ENCODE data around the gene PRKG1. TPM values are rescaled to one million over a fixed set of nuclear protein-coding genes. Genes with fewer than 3 reads are reported as not detected.
A peak's percentile ranks its signal among the peaks of the same experiment; 100 is the strongest.

The PRKG1 gene
- total and polyA plus RNA-seq, 4 donors = 0.46 to 5.1 (median 1.5) TPM

DNA sequence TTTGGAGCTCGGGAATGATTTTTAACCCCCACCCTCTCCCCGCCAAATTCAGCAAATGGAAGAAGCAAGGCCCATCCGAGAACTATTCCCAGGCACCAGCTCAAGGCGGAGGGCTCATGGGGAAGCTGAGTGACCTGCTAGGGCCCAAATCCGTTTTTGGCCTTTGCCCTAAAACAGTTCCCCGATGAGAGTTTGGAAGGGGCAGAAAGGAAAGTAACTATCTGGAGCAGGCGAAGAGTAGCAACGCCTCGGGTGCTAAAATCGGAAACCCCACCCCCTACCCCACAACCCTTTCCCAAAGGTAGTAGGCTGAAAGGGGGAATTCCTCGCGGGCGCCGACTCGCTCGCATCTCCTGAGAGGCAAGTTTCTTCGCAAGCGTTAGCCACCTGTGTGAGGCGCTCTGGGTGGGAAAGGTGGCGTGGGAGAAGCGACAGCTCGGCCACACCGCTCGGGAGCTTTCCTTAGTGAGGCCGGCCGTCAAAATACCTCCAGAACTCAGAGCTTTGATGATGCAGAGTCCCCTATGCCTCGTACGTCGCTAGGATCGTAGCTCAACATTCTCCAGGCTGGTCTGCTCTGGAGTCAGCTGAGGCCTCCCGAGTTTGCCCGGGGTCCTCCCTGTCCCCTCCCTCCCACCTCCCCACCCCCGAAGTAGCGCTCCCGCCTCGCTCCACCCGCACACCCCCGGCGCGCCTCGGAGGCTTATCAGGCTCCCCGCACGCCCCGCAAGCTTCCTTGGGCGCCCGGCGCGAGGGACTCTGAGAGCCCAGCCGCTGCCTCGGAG is 642 bp upstream of the PRKG1 start:
- no peak for DNase-seq (ENCODE audit: low spot score)
- H3K4me1 ChIP-seq (ENCODE audit: control insufficient read depth in 4 of 4, insufficient read depth in 4 of 4, low read length in 3 of 4) = peaks cover 5 to 19% (median 15%) of the 10 kb centered on the region in 4 donors
- H3K9ac ChIP-seq (ENCODE audit: low read depth in 1 of 2, low read length in 2 of 2) = no peak overlapping the region
- peak overlapping the region in 2 of 3 donors; percentile 50 to 66 for H3K4me3 ChIP-seq (ENCODE audit: low read depth in 1 of 3, low read length in 3 of 3)
- 5% methylated on average over 50 of the region's 50 CpGs for WGBS
- H3K9me3 ChIP-seq (ENCODE audit: control insufficient read depth in 4 of 4, low read length in 3 of 4) = no peaks in the 10 kb centered on the region
- no peaks in the 10 kb centered on the region for H3K36me3 ChIP-seq (ENCODE audit: control insufficient read depth in 4 of 4, insufficient read depth in 3 of 4, low read depth in 1 of 4, low read length in 3 of 4)
- TF ChIP-seq GABPA (IDR thresholded peaks at IDR 0.05 in 1 of 2, conservative IDR thresholded peaks at IDR 0.05 in 1 of 2) (no peak), NR2F2 (IDR thresholded peaks at IDR 0.05) (no peak), HNF4G (IDR thresholded peaks at IDR 0.05) (no peak), RAD21 (IDR thresholded peaks at IDR 0.05) (no peak), JUND (IDR thresholded peaks at IDR 0.05) (no peak), FOXA2 (IDR thresholded peaks at IDR 0.05) (no peak), RXRA (IDR thresholded peaks at IDR 0.05) (no peak), TAF1 (conservative IDR thresholded peaks at IDR 0.05) (no peak), SP1 (IDR thresholded peaks at IDR 0.05) (no peak)
- TF ChIP-seq, protein P1, sequence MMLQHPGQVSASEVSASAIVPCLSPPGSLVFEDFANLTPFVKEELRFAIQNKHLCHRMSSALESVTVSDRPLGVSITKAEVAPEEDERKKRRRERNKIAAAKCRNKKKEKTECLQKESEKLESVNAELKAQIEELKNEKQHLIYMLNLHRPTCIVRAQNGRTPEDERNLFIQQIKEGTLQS (IDR thresholded peaks at IDR 0.05) = no peak
- TF ChIP-seq, protein P2, sequence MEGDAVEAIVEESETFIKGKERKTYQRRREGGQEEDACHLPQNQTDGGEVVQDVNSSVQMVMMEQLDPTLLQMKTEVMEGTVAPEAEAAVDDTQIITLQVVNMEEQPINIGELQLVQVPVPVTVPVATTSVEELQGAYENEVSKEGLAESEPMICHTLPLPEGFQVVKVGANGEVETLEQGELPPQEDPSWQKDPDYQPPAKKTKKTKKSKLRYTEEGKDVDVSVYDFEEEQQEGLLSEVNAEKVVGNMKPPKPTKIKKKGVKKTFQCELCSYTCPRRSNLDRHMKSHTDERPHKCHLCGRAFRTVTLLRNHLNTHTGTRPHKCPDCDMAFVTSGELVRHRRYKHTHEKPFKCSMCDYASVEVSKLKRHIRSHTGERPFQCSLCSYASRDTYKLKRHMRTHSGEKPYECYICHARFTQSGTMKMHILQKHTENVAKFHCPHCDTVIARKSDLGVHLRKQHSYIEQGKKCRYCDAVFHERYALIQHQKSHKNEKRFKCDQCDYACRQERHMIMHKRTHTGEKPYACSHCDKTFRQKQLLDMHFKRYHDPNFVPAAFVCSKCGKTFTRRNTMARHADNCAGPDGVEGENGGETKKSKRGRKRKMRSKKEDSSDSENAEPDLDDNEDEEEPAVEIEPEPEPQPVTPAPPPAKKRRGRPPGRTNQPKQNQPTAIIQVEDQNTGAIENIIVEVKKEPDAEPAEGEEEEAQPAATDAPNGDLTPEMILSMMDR (IDR thresholded peaks at IDR 0.05; ENCODE audit: low read depth, low read length, missing input control) = no peak
- H3K27me3 ChIP-seq (ENCODE audit: control insufficient read depth in 4 of 4, insufficient read depth in 4 of 4, low read length in 3 of 4) = peaks cover 0 to 5% (median 2%) of the 10 kb centered on the region in 4 donors
- peak overlapping the region in 1 of 2 donors; percentile 19 for H3K27ac ChIP-seq (ENCODE audit: low read depth in 1 of 2, low read length in 2 of 2)

DNA sequence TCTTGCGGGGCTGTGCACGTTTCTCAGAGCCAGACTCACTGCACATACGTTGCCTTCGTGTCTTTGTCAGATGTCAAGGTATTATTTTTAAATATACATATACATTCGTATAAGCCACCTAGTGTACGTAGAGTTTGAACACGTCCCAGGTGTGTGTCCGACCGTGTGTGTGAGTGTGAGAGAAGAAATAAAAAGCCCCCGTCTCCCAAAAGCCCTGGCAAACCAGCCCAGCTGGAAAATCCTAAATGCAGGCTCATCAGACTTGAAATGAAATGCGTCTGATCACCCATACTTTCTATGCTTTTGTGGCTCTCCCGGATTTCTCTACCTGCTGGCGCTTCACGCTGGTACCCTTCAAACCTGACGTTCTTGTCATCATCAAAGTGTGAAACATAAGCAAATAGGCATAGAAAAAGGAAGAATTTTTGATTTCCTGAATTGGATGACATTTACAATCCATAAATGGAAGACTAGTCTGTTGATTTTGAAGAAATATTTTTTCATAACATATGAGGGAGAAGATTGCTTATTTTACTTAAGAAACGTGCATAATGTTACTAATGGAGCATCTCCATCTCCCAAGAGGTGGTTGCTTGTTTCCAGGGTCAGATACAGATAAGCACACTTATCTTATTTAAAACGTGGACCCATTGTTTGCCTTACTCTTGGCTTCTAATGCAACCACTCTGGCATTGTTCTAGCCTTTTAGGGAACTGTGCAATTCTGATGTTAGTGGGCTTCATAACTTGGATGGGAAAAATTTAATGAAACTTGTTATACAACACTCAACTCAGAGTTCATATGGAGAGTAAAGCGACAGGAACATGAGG is 971 bp downstream of the PRKG1 start:
- WGBS = 11% methylated on average over 18 of the region's 18 CpGs
- Histone ChIP-seq H3K27ac (ENCODE audit: low read depth in 1 of 2, low read length in 2 of 2) (no peak overlapping the region), H3K9me3 (ENCODE audit: control insufficient read depth in 4 of 4, low read length in 3 of 4) (no peaks in the 10 kb centered on the region), H3K27me3 (ENCODE audit: control insufficient read depth in 4 of 4, insufficient read depth in 4 of 4, low read length in 3 of 4) (peaks cover 0 to 7% (median 4%) of the 10 kb centered on the region in 4 donors), H3K4me3 (ENCODE audit: low read depth in 1 of 3, low read length in 3 of 3) (peak overlapping the region in 2 of 3 donors; percentile 50 to 66), H3K36me3 (ENCODE audit: control insufficient read depth in 4 of 4, insufficient read depth in 3 of 4, low read depth in 1 of 4, low read length in 3 of 4) (no peaks in the 10 kb centered on the region), H3K4me1 (ENCODE audit: control insufficient read depth in 4 of 4, insufficient read depth in 4 of 4, low read length in 3 of 4) (peaks cover 5 to 19% (median 15%) of the 10 kb centered on the region in 4 donors), H3K9ac (ENCODE audit: low read depth in 1 of 2, low read length in 2 of 2) (no peak overlapping the region)
- DNase-seq (ENCODE audit: low spot score) = no peak
- TF ChIP-seq, protein P3, sequence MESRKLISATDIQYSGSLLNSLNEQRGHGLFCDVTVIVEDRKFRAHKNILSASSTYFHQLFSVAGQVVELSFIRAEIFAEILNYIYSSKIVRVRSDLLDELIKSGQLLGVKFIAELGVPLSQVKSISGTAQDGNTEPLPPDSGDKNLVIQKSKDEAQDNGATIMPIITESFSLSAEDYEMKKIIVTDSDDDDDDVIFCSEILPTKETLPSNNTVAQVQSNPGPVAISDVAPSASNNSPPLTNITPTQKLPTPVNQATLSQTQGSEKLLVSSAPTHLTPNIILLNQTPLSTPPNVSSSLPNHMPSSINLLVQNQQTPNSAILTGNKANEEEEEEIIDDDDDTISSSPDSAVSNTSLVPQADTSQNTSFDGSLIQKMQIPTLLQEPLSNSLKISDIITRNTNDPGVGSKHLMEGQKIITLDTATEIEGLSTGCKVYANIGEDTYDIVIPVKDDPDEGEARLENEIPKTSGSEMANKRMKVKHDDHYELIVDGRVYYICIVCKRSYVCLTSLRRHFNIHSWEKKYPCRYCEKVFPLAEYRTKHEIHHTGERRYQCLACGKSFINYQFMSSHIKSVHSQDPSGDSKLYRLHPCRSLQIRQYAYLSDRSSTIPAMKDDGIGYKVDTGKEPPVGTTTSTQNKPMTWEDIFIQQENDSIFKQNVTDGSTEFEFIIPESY (IDR thresholded peaks at IDR 0.05) = no peak
- TF ChIP-seq FOXA2 (IDR thresholded peaks at IDR 0.05) = no peak
